H1 (cell line): Measurements from ENCODE around the gene PITPNM1.

ENCODE experiments used
- SIN3A ChIP-seq, 2 experiments: IDR thresholded peaks in 1 of 2; conservative IDR thresholded peaks in 1 of 2; 2 replicates each; pipeline ENCODE4 v1.6.1; 2011 to 2012; ENCODE audit warnings: low read length in 2 of 2, improper control_type of control experiment in 1 of 2, low read depth in 1 of 2, mild to moderate bottlenecking in 1 of 2
- SUZ12 ChIP-seq: fragments of 200-600 bp; sonication (generic); IDR thresholded peaks from 2 replicates; pipeline ENCODE4 v1.6.1; 2012; ENCODE audit warnings: mild to moderate bottlenecking, inconsistent platforms, low read length, moderate library complexity, mixed read lengths
- TF ChIP-seq, protein P1 (sequence below): IDR thresholded peaks from 2 replicates; pipeline ENCODE4 v1.6.1; 2011; ENCODE audit warnings: low read length, improper control_type of control experiment
- TF ChIP-seq, protein P2 (sequence below), 3 experiments: IDR thresholded peaks; 1 replicate in 2 of 3; 2 replicates in 1 of 3; pipeline versions ENCODE4 v1.5.1 to v1.6.1; 2011; ENCODE audit warnings: low read length in 3 of 3, mild to moderate bottlenecking in 3 of 3, inconsistent platforms in 2 of 3, low read depth in 1 of 3, moderate library complexity in 1 of 3; ENCODE audit not compliant: insufficient read depth in 1 of 3; ENCODE audit errors: control extremely low read depth in 1 of 3

DNA sequence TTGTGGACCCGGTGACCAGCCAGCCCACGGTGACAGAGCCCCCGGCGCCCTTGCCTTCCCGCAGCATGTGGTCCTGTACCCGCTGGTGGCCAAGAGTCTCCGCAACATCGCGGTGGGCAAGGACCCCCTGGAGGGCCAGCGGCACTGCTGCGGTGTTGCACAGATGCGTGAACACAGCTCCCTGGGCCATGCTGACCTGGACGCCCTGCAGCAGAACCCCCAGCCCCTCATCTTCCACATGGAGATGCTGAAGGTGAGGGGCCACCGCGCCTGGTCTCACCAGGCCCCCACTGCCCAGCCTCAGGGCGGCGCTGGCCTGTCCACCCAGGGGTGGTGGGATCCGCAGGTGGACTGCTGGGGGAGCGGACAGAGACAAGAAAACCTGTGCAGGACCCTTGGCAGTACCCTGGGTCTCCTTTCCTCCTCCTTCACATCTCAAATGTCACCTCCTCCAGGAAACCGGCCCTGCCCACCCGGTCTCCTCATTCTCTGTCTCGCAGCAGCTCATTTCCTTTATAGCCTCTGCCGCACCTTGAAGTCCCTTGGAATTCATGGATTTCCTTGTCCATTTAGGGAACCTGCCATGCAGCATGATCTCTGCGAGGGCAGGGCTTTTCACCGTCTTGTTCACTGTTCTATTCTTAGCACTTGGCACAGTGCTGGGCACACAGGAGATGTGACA, 15.8 kb downstream of the PITPNM1 start:
- TF ChIP-seq SIN3A (conservative IDR thresholded peaks at IDR 0.05 in 1 of 2, IDR thresholded peaks at IDR 0.05 in 1 of 2; ENCODE audit: low read depth in 1 of 2, low read length in 2 of 2) (no peak), SUZ12 (no peak)
- TF ChIP-seq, protein P1, sequence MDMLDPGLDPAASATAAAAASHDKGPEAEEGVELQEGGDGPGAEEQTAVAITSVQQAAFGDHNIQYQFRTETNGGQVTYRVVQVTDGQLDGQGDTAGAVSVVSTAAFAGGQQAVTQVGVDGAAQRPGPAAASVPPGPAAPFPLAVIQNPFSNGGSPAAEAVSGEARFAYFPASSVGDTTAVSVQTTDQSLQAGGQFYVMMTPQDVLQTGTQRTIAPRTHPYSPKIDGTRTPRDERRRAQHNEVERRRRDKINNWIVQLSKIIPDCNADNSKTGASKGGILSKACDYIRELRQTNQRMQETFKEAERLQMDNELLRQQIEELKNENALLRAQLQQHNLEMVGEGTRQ = no peak
- TF ChIP-seq, protein P2, sequence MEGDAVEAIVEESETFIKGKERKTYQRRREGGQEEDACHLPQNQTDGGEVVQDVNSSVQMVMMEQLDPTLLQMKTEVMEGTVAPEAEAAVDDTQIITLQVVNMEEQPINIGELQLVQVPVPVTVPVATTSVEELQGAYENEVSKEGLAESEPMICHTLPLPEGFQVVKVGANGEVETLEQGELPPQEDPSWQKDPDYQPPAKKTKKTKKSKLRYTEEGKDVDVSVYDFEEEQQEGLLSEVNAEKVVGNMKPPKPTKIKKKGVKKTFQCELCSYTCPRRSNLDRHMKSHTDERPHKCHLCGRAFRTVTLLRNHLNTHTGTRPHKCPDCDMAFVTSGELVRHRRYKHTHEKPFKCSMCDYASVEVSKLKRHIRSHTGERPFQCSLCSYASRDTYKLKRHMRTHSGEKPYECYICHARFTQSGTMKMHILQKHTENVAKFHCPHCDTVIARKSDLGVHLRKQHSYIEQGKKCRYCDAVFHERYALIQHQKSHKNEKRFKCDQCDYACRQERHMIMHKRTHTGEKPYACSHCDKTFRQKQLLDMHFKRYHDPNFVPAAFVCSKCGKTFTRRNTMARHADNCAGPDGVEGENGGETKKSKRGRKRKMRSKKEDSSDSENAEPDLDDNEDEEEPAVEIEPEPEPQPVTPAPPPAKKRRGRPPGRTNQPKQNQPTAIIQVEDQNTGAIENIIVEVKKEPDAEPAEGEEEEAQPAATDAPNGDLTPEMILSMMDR (IDR thresholded peaks at IDR 0.05; ENCODE audit: control extremely low read depth in 1 of 3, insufficient read depth in 1 of 3, low read depth in 1 of 3, low read length in 3 of 3) = no peak
